B cell (primary cell): ENCODE results near the gene ALG3. TPM values are rescaled to one million over a fixed set of nuclear protein-coding genes. Genes with fewer than 3 reads are reported as not detected.

ENCODE experiments used
- ATAC-seq: fragments of 200-7000 bp; cut with Tn5 transposase; one replicate; pipeline ENCODE4 v1.10.0; 2021; ENCODE audit warnings: low read depth, mild to moderate bottlenecking, moderate number of reproducible peaks, moderate library complexity
- CTCF ChIA-PET: fragments of 350-600 bp; sonication (Branson Sonifier 250); formaldehyde crosslinking; loops from one replicate; lab custom pipeline; 2021; ENCODE audit warnings: antibody characterized with exemption, inconsistent platforms; lab: Charles Lee
- POLR2A ChIA-PET: fragments of 350-600 bp; sonication (Branson Sonifier 250); formaldehyde crosslinking; loops from one replicate; lab custom pipeline; 2021; ENCODE audit warnings: antibody characterized with exemption; lab: Charles Lee
- DNase-seq: peaks from one replicate; pipeline ENCODE4 v3.0.0; 2013
- H2AFZ ChIP-seq: 2 replicates; pipeline ENCODE4 v1.6.1; 2012; ENCODE audit warnings: mild to moderate bottlenecking, low read depth, low read length; ENCODE audit not compliant: insufficient read depth, poor library complexity, severe bottlenecking
- H3K27ac ChIP-seq, 2 donors: 1 replicate in 1 of 2; 2 replicates in 1 of 2; pipeline ENCODE4 v1.5.1; 2012 to 2013; ENCODE audit warnings: low read length in 2 of 2, mild to moderate bottlenecking in 2 of 2, moderate library complexity in 1 of 2
- H3K27me3 ChIP-seq, 4 experiments: fragments of 200-600 bp in 1 of 4; sonication (generic) in 1 of 4; replicated peaks in 1 of 4; 1 replicate in 2 of 4; 2 replicates in 2 of 4; pipeline versions ENCODE4 v1.6.1 to v1.7.0; 2013 to 2016; ENCODE audit warnings: low read length in 3 of 4, mild to moderate bottlenecking in 2 of 4, mixed read lengths in 1 of 4, moderate library complexity in 1 of 4; ENCODE audit not compliant: insufficient read depth in 4 of 4, control insufficient read depth in 3 of 4; ENCODE audit errors: control extremely low read depth in 1 of 4
- H3K36me3 ChIP-seq, 2 experiments: replicated peaks in 1 of 2; 1 replicate in 1 of 2; 2 replicates in 1 of 2; pipeline versions ENCODE4 v1.6.1 to v1.7.1; 2013; ENCODE audit warnings: low read length in 1 of 2; ENCODE audit not compliant: insufficient read depth in 2 of 2, control insufficient read depth in 1 of 2; ENCODE audit errors: control extremely low read depth in 1 of 2, extremely low read depth in 1 of 2
- H3K4me1 ChIP-seq, 2 donors: fragments of 200-600 bp in 1 of 2; sonication (generic) in 1 of 2; 1 replicate in 1 of 2; 2 replicates in 1 of 2; pipeline versions ENCODE4 v1.5.1 to v1.6.1; 2013 to 2017; ENCODE audit warnings: low read length in 2 of 2; ENCODE audit not compliant: control insufficient read depth in 2 of 2, insufficient read depth in 2 of 2
- H3K4me2 ChIP-seq: replicated peaks from 2 replicates; pipeline ENCODE3; 2012; ENCODE audit warnings: mild to moderate bottlenecking, low read depth, low read length; ENCODE audit not compliant: poor library complexity, severe bottlenecking
- H3K4me3 ChIP-seq, 5 experiments: fragments of 200-600 bp in 1 of 5; sonication (generic) in 1 of 5; 1 replicate in 3 of 5; 2 replicates in 2 of 5; pipeline versions ENCODE4 v1.5.1 to v1.7.0; 2011 to 2016; ENCODE audit warnings: low read length in 4 of 5, mild to moderate bottlenecking in 4 of 5, low read depth in 2 of 5, control low read depth in 1 of 5, moderate library complexity in 1 of 5; ENCODE audit not compliant: insufficient read depth in 1 of 5; ENCODE audit errors: control extremely low read depth in 1 of 5, extremely low read depth in 1 of 5
- H3K79me2 ChIP-seq: fragments of 200-600 bp; sonication (generic); one replicate; pipeline ENCODE4 v1.6.0; 2016; ENCODE audit warnings: low read length; ENCODE audit not compliant: control insufficient read depth, insufficient read depth
- H3K9ac ChIP-seq: fragments of 200-600 bp; sonication (generic); 2 replicates; pipeline ENCODE4 v1.6.1; 2017; ENCODE audit warnings: mild to moderate bottlenecking, low read length, moderate library complexity
- H3K9me3 ChIP-seq, 3 donors: one replicate each; pipeline versions ENCODE4 v1.6.1 to v1.7.1; 2013; ENCODE audit warnings: low read length in 2 of 3; ENCODE audit not compliant: control insufficient read depth in 2 of 3, insufficient read depth in 1 of 3; ENCODE audit errors: control extremely low read depth in 1 of 3
- H4K20me1 ChIP-seq: 2 replicates; pipeline ENCODE4 v1.6.0; 2012; ENCODE audit warnings: mild to moderate bottlenecking, low read length; ENCODE audit not compliant: insufficient read depth, control insufficient read depth, poor library complexity, severe bottlenecking
- H3K27ac Mint-ChIP-seq: one replicate; pipeline ENCODE4 v1.8.0; 2021; ENCODE audit warnings: mixed read lengths
- H3K27me3 Mint-ChIP-seq: one replicate; pipeline ENCODE4 v1.8.0; 2021; ENCODE audit warnings: mixed read lengths
- H3K4me1 Mint-ChIP-seq: one replicate; pipeline ENCODE4 v1.8.0; 2021; ENCODE audit warnings: mixed read lengths
- H3K4me3 Mint-ChIP-seq: one replicate; pipeline ENCODE4 v1.8.0; 2021; ENCODE audit warnings: mixed read lengths
- H3K9me3 Mint-ChIP-seq: one replicate; pipeline ENCODE4 v1.8.0; 2022; ENCODE audit warnings: mixed read lengths; ENCODE audit not compliant: insufficient read depth
- CTCF ChIP-seq: fragments of 200-600 bp; IDR thresholded peaks from one replicate; pipeline ENCODE4 v1.8.0; 2022; ENCODE audit warnings: antibody characterized with exemption, mild to moderate bottlenecking
- EZH2 ChIP-seq: IDR thresholded peaks from 2 replicates; pipeline ENCODE4 v1.6.1; 2012; ENCODE audit warnings: borderline replicate concordance, low read depth, mild to moderate bottlenecking, moderate library complexity, low read length; ENCODE audit not compliant: insufficient read depth, poor library complexity, severe bottlenecking
- WGBS: methylation state at CpG from one replicate; pipeline ENCODE4 v1.1.5; 2013; ENCODE audit warnings: missing lambda C conversion rate; ENCODE audit not compliant: insufficient coverage; 5-methylcytosine and 5-hydroxymethylcytosine counted together
- intact Hi-C: fragments of 100-400 bp; cut with micrococcal nuclease; formaldehyde crosslinking; loops from one replicate; pipeline ENCODE4 v1.10.0; 2022
- polyA plus RNA-seq: library from polyadenylated mRNA; depleted of rRNA; stranded (reverse); fragments of >200 nt; gene quantifications from 2 replicates; pipeline ENCODE4 v1.2.3, GENCODE V29; 2012
- total RNA-seq, 2 donors: library from RNA; stranded (reverse); fragments of 120-200 nt in 1 of 2; gene quantifications; 1 replicate in 1 of 2; 2 replicates in 1 of 2; pipeline versions ENCODE4 v1.2.3 to v1.2.4, GENCODE V29; 2013 to 2022

ALG3 gene
- total and polyA plus RNA-seq, 2 donors (not counting 1 experiment from before 2014, with no cell fraction given) = 36.1 to 38.6 TPM

DNA sequence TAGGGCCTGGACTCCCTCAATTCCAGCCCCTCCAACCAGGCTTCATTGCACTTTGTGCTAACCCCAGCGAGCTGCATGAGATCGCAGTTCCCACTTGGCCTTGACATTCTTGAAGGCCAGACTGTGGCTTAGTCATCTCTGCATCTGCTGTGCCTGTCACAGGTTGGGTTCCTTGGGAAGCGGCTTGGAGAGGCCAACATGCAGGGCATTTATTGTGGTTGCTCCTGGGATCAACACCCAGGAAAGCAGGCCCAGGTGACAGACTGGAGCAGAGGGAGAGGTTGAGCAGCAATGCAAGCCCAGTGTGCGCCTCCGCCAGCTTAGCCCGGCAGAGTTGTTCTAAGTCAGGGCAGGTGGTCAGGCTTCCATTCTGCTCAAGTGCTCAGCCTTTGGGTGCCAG, 52.2 kb downstream of the ALG3 start:
- Histone ChIP-seq H3K27ac (no peak overlapping the region), H3K27me3 (no peaks in the 10 kb centered on the region), H3K4me2 (no peak overlapping the region), H3K4me3 (no peak overlapping the region), H3K9ac (no peak overlapping the region), H2AFZ (no peak overlapping the region), H4K20me1 (no peaks in the 10 kb centered on the region), H3K4me1 (no peaks in the 10 kb centered on the region), H3K79me2 (no peaks in the 10 kb centered on the region), H3K36me3 (peaks cover 1 to 37% of the 10 kb centered on the region in 2 experiments), H3K9me3 (no peaks in the 10 kb centered on the region)
- WGBS = 100% methylated on average over 6 of the region's 6 CpGs
- ChIA-PET POLR2A (interaction anchor here (0.7 kb wide), 1 partner anchor 189 kb away, joined by 3 read pairs; no protein-coding TSS in a partner anchor), CTCF (no interaction called here)
- H3K4me3 Mint-ChIP-seq = no peak overlapping the region
- H3K9me3 Mint-ChIP-seq = no peaks in the 10 kb centered on the region
- no peaks in the 10 kb centered on the region for H3K4me1 Mint-ChIP-seq
- DNase-seq = no peak
- intact Hi-C loops = no loop called here
- ATAC-seq = no peak
- no peaks in the 10 kb centered on the region for H3K27me3 Mint-ChIP-seq
- no peak overlapping the region for H3K27ac Mint-ChIP-seq
- TF ChIP-seq EZH2 (no peak), CTCF (no peak)

- no peak for DNase-seq
- Histone ChIP-seq H3K9me3 (no peaks in the 10 kb centered on the region), H3K79me2 (peaks cover 9% of the 10 kb centered on the region), H3K27me3 (no peaks in the 10 kb centered on the region), H3K4me2 (no peak overlapping the region), H3K36me3 (peaks cover 5 to 62% of the 10 kb centered on the region in 2 experiments), H3K27ac (no peak overlapping the region), H3K9ac (no peak overlapping the region), H4K20me1 (peaks cover 9% of the 10 kb centered on the region), H3K4me1 (no peaks in the 10 kb centered on the region), H2AFZ (no peak overlapping the region), H3K4me3 (no peak overlapping the region)
- Mint-ChIP-seq H3K27ac (no peak overlapping the region), H3K4me1 (peaks cover 4% of the 10 kb centered on the region), H3K27me3 (no peaks in the 10 kb centered on the region), H3K9me3 (no peaks in the 10 kb centered on the region), H3K4me3 (no peak overlapping the region)
- ChIA-PET CTCF (interaction anchor here (0.5 kb wide), 1 partner anchor 362 kb away, joined by 3 read pairs; no protein-coding TSS in a partner anchor), POLR2A (no interaction called here)
- 99% methylated on average over 8 of the region's 9 CpGs for WGBS
- TF ChIP-seq CTCF = no peak
- no peak for TF ChIP-seq EZH2
- ATAC-seq = no peak
- intact Hi-C loops = no loop called here
Observed at GRCh38 chr3:184193991-184194539, 54.7 kb downstream of the ALG3 start.
